ENCODE results near the gene LDAH. TPM values are rescaled to one million over a fixed set of nuclear protein-coding genes. Genes with fewer than 3 reads are reported as not detected.

The LDAH gene
- total and polyA plus RNA-seq, 10 of the 15 experiments (the other 5 are each of a cell fraction or from before 2014, with no cell fraction given), result 17.9 to 44.7 (median 30.0) TPM

DNA sequence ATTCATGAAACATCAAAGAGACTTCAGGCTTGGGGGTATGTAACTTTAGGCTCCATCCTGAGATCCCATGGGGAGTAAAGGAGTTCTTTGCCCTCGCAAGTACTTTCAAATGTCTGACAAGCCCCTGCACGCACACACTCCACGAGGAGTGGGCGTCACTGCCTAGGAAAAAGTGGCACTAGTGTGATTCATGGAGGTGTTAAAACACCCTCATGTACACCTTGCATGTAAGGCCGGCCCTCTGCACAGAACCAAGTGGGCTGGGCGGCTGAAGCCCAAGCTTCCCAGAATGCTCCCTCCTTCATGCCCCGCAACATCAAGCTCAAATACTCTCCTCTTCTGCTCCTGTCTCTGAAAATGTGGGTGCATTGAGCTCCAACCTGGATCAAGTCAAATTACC is 179.8 kb downstream of the LDAH start (continued):
- TF ChIP-seq, protein P1, sequence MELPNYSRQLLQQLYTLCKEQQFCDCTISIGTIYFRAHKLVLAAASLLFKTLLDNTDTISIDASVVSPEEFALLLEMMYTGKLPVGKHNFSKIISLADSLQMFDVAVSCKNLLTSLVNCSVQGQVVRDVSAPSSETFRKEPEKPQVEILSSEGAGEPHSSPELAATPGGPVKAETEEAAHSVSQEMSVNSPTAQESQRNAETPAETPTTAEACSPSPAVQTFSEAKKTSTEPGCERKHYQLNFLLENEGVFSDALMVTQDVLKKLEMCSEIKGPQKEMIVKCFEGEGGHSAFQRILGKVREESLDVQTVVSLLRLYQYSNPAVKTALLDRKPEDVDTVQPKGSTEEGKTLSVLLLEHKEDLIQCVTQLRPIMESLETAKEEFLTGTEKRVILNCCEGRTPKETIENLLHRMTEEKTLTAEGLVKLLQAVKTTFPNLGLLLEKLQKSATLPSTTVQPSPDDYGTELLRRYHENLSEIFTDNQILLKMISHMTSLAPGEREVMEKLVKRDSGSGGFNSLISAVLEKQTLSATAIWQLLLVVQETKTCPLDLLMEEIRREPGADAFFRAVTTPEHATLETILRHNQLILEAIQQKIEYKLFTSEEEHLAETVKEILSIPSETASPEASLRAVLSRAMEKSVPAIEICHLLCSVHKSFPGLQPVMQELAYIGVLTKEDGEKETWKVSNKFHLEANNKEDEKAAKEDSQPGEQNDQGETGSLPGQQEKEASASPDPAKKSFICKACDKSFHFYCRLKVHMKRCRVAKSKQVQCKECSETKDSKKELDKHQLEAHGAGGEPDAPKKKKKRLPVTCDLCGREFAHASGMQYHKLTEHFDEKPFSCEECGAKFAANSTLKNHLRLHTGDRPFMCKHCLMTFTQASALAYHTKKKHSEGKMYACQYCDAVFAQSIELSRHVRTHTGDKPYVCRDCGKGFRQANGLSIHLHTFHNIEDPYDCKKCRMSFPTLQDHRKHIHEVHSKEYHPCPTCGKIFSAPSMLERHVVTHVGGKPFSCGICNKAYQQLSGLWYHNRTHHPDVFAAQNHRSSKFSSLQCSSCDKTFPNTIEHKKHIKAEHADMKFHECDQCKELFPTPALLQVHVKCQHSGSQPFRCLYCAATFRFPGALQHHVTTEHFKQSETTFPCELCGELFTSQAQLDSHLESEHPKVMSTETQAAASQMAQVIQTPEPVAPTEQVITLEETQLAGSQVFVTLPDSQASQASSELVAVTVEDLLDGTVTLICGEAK (IDR thresholded peaks at IDR 0.05; ENCODE audit: borderline replicate concordance), result no peak

DNA sequence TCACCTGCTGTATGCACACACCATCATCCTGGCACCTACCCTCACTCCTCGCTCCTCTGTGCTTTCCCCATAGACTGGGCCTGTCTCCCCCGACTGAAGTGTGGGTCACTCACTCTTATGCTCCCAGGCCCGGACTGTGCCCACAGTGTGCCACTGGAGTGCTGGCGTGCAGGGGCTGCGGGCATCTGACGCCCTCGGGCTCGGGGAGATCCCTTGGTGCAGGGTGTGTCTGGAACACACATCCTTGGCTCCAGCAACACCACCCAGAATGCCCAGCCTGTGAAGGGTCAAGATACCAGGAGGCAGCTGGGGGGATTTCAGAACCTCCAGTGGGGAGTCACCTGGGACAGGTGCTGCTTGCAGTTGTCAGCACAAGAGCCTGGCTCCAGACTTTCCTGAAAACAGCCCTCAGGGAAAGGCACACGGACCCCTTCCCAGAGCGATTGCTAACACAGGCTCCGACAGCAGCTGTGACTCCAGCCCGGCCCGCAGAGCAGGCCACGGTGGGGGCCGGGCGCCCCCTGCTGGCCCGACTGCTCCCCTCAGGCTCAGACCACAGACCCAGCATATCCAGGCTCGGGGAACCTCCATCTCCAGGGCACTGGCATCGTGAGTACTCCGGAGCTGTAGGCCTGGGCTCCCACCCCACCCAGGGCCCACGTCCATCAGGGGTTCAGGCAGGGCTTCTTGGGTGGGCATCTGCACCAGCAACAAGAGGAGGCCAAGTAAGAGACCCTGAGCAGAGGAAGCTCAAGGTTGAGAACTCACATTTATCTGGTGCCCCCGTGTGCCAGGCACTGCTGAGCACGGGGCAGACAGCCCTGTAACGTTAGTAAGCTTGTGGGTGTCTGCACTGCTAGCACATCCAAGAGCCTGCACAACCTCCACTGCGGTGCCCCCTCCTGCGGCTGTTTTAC is 180.6 kb downstream of the LDAH start:
- Histone ChIP-seq H3K4me3 (no peak overlapping the region), H3K9ac (ENCODE audit: control insufficient read depth, insufficient read depth, low read length) (no peak overlapping the region), H3K27me3 (replicated peaks in 1 of 2; ENCODE audit: control insufficient read depth in 2 of 2, insufficient read depth in 2 of 2, low read length in 1 of 2) (no peaks in the 10 kb centered on the region), H3K79me2 (ENCODE audit: control insufficient read depth, insufficient read depth, low read length) (no peaks in the 10 kb centered on the region), H3K4me2 (ENCODE audit: control insufficient read depth, insufficient read depth) (no peak overlapping the region), H3K4me1 (ENCODE audit: control insufficient read depth, insufficient read depth, low read length) (no peaks in the 10 kb centered on the region), H3K27ac (ENCODE audit: control insufficient read depth, insufficient read depth) (no peak overlapping the region), H2AFZ (ENCODE audit: control insufficient read depth, low read depth, low read length) (no peak overlapping the region), H4K20me1 (ENCODE audit: control insufficient read depth, insufficient read depth) (no peaks in the 10 kb centered on the region; the same call in 1 of the 2 replicates), H3K9me3 (replicated peaks; ENCODE audit: control insufficient read depth, insufficient read depth, low read length) (no peaks in the 10 kb centered on the region), H3K36me3 (ENCODE audit: control insufficient read depth in 2 of 2, insufficient read depth in 2 of 2, low read length in 1 of 2) (peaks cover 0 to 3% of the 10 kb centered on the region in 2 experiments; a peak in 2 of 4 replicates)
- ATAC-seq (peak; percentile 100), DNase-seq (ENCODE audit: low read depth, low spot score) (no peak), FAIRE-seq (peak; percentile 27)
- WGBS (ENCODE audit: insufficient coverage, insufficient replicate concordance, low lambda C conversion rate, missing lambda C conversion rate), result 21% methylated on average over 26 of the region's 26 CpGs
- POLR2A ChIA-PET, result interaction anchor here (0.6 kb wide), 1 partner anchor 732 kb away, joined by 3 read pairs; no protein-coding TSS in a partner anchor
- CTCF ChIA-PET, result interaction anchor here (0.6 to 6.3 kb wide), 35 partner anchors 8 to 652 kb away, joined by 3 to 72 read pairs (median 6); partner anchors contain the start of genes HS1BP3, RHOB and WDR35
- SMC1A ChIA-PET (ENCODE audit: uncharacterized antibody, unreplicated experiment), result interaction anchor here (0.8 to 5.6 kb wide), 10 partner anchors 8 to 230 kb away, joined by 3 to 34 read pairs (median 4); partner anchors contain the start of genes HS1BP3 and RHOB
- intact Hi-C loops (cut with micrococcal nuclease; ENCODE audit: unreplicated experiment) (loop anchor here (1.0 kb wide), 3 partner anchors 199 to 246 kb away; no protein-coding TSS in a partner anchor), in situ Hi-C loops (cut with MboI) (loop anchor here (5.0 kb wide), 1 partner anchor 200 kb away; no protein-coding TSS in a partner anchor)
- BruUV-seq (replicated peaks), result no TSS peak
- RAD21 ChIA-PET (ENCODE audit: unreplicated experiment), result interaction anchor here (0.8 to 4.1 kb wide), 11 partner anchors 9 to 262 kb away, joined by 3 to 38 read pairs (median 8); partner anchors contain the start of genes HS1BP3 and RHOB
- peak; percentile 94 for TF ChIP-seq SMC3 (IDR thresholded peaks at IDR 0.05; ENCODE audit: borderline replicate concordance, low read length)
- TF ChIP-seq KAT2A (conservative IDR thresholded peaks at IDR 0.05; ENCODE audit: control insufficient read depth, low read depth, low read length), result no peak
- no peak for TF ChIP-seq BACH1 (IDR thresholded peaks at IDR 0.05; ENCODE audit: borderline replicate concordance)
- no peak for TF ChIP-seq ETV6 (conservative IDR thresholded peaks at IDR 0.05 in 1 of 2, IDR thresholded peaks at IDR 0.05 in 1 of 2; ENCODE audit: borderline replicate concordance in 1 of 2, low read depth in 1 of 2)
- TF ChIP-seq SUPT20H (IDR thresholded peaks at IDR 0.05; ENCODE audit: borderline replicate concordance, control insufficient read depth, low read depth, low read length), result no peak
- TF ChIP-seq ZNF274 (IDR thresholded peaks at IDR 0.05; ENCODE audit: insufficient read depth, insufficient read length), result no peak
- TF ChIP-seq, protein P2, sequence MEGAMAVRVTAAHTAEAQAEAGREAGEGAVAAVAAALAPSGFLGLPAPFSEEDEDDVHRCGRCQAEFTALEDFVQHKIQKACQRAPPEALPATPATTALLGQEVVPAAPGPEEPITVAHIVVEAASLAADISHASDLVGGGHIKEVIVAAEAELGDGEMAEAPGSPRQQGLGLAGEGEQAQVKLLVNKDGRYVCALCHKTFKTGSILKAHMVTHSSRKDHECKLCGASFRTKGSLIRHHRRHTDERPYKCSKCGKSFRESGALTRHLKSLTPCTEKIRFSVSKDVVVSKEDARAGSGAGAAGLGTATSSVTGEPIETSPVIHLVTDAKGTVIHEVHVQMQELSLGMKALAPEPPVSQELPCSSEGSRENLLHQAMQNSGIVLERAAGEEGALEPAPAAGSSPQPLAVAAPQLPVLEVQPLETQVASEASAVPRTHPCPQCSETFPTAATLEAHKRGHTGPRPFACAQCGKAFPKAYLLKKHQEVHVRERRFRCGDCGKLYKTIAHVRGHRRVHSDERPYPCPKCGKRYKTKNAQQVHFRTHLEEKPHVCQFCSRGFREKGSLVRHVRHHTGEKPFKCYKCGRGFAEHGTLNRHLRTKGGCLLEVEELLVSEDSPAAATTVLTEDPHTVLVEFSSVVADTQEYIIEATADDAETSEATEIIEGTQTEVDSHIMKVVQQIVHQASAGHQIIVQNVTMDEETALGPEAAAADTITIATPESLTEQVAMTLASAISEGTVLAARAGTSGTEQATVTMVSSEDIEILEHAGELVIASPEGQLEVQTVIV (IDR thresholded peaks at IDR 0.05; ENCODE audit: borderline replicate concordance, partially characterized antibody), result no peak
- TF ChIP-seq MYB (IDR thresholded peaks at IDR 0.05; ENCODE audit: borderline replicate concordance, low read depth, low read length), result no peak
- no peak for TF ChIP-seq SMARCA5 (IDR thresholded peaks at IDR 0.05)
- TF ChIP-seq HCFC1 (IDR thresholded peaks at IDR 0.05; ENCODE audit: low read length), result no peak
- TF ChIP-seq SRF (IDR thresholded peaks at IDR 0.05; ENCODE audit: low read depth in 2 of 2, low read length in 2 of 2), result no peak
- no peak for TF ChIP-seq MTA2 (IDR thresholded peaks at IDR 0.05; ENCODE audit: low read depth)

Data from GM12878 (cell line).